ENCODE data around the gene PRR12.

DNA sequence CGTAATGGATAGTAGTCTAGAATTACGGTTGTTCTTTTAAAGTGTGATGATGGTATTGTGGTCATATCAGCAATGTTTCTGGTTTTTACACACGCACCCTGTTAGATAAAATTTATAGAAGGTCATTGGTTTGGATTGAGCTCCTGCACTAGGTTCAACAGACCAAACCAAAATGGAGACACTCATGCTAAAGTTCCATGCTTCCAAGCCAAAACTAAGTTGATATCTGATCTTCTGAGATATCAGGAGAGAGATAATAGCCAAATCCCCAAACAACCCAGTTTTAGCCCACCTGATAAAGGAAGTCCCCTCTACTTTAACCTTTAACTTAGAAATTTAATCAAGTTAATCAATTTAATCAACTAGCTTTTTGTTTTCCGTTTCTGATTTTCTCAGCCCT is 11.8 kb upstream of the PRR12 start:
- TF ChIP-seq LEF1 (IDR thresholded peaks at IDR 0.05; ENCODE audit: borderline replicate concordance) = no peak
- no peak for TF ChIP-seq CTBP1 (IDR thresholded peaks at IDR 0.05; ENCODE audit: borderline replicate concordance)
- no peak for TF ChIP-seq FOXM1 (IDR thresholded peaks at IDR 0.05; ENCODE audit: borderline replicate concordance)
- no peak for TF ChIP-seq ELF4 (IDR thresholded peaks at IDR 0.05)
- TF ChIP-seq FOXK2 (IDR thresholded peaks at IDR 0.05) = no peak
